Heart left ventricle (tissue), 16 donors: ENCODE data around the gene DCTPP1. TPM values are rescaled to one million over a fixed set of nuclear protein-coding genes. Genes with fewer than 3 reads are reported as not detected.

Source experiments
- ATAC-seq, 4 donors: fragments of 200-7000 bp; cut with Tn5 transposase; one replicate each; pipeline ENCODE4 v1.9.1; 2020 to 2022; ENCODE audit warnings: moderate library complexity in 4 of 4, mild to moderate bottlenecking in 3 of 4, moderate number of reproducible peaks in 1 of 4
- DNase-seq, 5 donors: peaks; one replicate each; pipeline ENCODE4 v3.0.0-alpha.2; 2020
- H3K27ac ChIP-seq, 12 donors: fragments of 200-600 bp; sonication (generic) in 4 of 12; one replicate each; pipeline versions ENCODE4 v1.5.0 to v1.8.0; 2016 to 2022; ENCODE audit warnings: mild to moderate bottlenecking in 2 of 12
- H3K27me3 ChIP-seq, 9 donors: fragments of 200-600 bp; sonication (generic) in 2 of 9; one replicate each; pipeline versions ENCODE4 v1.5.1 to v1.8.0; 2016 to 2022; ENCODE audit warnings: mild to moderate bottlenecking in 3 of 9
- H3K36me3 ChIP-seq, 9 donors: fragments of 200-600 bp; sonication (generic) in 2 of 9; one replicate each; pipeline versions ENCODE4 v1.5.0 to v1.8.0; 2018 to 2022; ENCODE audit warnings: mild to moderate bottlenecking in 2 of 9
- H3K4me1 ChIP-seq, 12 donors: fragments of 200-600 bp; sonication (generic) in 4 of 12; one replicate each; pipeline versions ENCODE4 v1.5.0 to v1.8.0; 2016 to 2022; ENCODE audit warnings: mild to moderate bottlenecking in 3 of 12
- H3K4me3 ChIP-seq, 12 donors: fragments of 200-600 bp; sonication (generic) in 4 of 12; one replicate each; pipeline versions ENCODE4 v1.5.0 to v1.8.0; 2017 to 2022; ENCODE audit warnings: mild to moderate bottlenecking in 9 of 12, moderate library complexity in 4 of 12
- H3K9me3 ChIP-seq, 12 donors: fragments of 200-600 bp; sonication (generic) in 4 of 12; one replicate each; pipeline versions ENCODE4 v1.5.0 to v1.8.0; 2016 to 2022; ENCODE audit warnings: mild to moderate bottlenecking in 1 of 12
- CTCF ChIP-seq, 12 donors: fragments of 200-600 bp; sonication (generic) in 4 of 12; IDR thresholded peaks; one replicate each; pipeline versions ENCODE4 v1.5.0 to v1.8.0; 2018 to 2022; ENCODE audit warnings: antibody characterized with exemption in 12 of 12, mild to moderate bottlenecking in 5 of 12
- POLR2A ChIP-seq, 2 donors: fragments of 450-650 bp; IDR thresholded peaks; one replicate each; pipeline ENCODE4 v1.6.1; 2017; ENCODE audit warnings: antibody characterized with exemption in 2 of 2, mild to moderate bottlenecking in 2 of 2, moderate library complexity in 2 of 2
- WGBS, 4 donors: extraction: QIAGEN DNeasy Blood & Tissue Kit in 2 of 4; methylation state at CpG; one replicate each; pipeline versions ENCODE4 v1.1.5 to v1.1.7; 2013 to 2018; 5-methylcytosine and 5-hydroxymethylcytosine counted together
- intact Hi-C, 10 donors: fragments of 100-400 bp; cut with DNase I; formaldehyde crosslinking; loops; one replicate each; pipeline versions ENCODE4 v1.11.1 to v1.14.2; 2022
- polyA plus RNA-seq, 2 donors: library from polyadenylated mRNA; stranded (reverse); fragments of 200-250 nt; gene quantifications; one replicate each; pipeline ENCODE4 v1.2.3, GENCODE V29; 2013
- total RNA-seq, 9 donors: library from RNA; depleted of rRNA in 2 of 9; stranded (reverse); fragments of >200 nt in 2 of 9; fragmentation: NEBNext Ultra II Directional in 3 of 9; extraction: Animal tissue kit (Norgen Biotek cat#: 25700) in 3 of 9; gene quantifications; one replicate each; pipeline versions ENCODE4 v1.1.0 to v1.2.4, GENCODE V29; 2016 to 2023
- donor health status: ischemic (EF 13 %, LVEDD 7.1; RV severe dilation, severe dysfunction).
- donor health status: healthy with polysubstance abuse.
- donor health status: DM: no; HTN: yes; CAD: no.
- donor health status: DM: no; HTN: no; CAD: no.
- donor health status: ischemic (EF 25% LVEDD 6.9; RV normal size, moderate dysfunction).
- donor health status: ischemic (EF 25% LVEDD 5.7; RV mildly dilated, moderate dysfunction).
- donor health status: healthy.
- donor health status: DM: yes; HTN: yes; CAD: no.
- donor health status: ischemic (EF 35%, LVEDD 5.7; RV mildly dilated, moderate dysfunction).
- donor health status: nonischemic (EF 11% LVEDD 7.7; RV severe dilation, severe dysfunction).
- donor health status: DM: yes; HTN: yes; CAD: no.
- donor health status: PGD.
- donor health status: ischemic (EF 29% LVEDD 5.4; RV normal size, mild dysfunction).
- donor health status: nonischemic (EF 23%, LVEDD 6.1; RV moderate dilation, normal function).

Gene DCTPP1
- total and polyA plus RNA-seq, 11 donors, result 13.8 to 68.7 (median 28.4) TPM

GRCh38 chr16:30438835-30439234 lies 9.0 kb upstream of the DCTPP1 start:
- Histone ChIP-seq H3K4me3 (no peak overlapping the region), H3K4me1 (peaks cover 0 to 15% (median 4%) of the 10 kb centered on the region in 12 donors), H3K27me3 (no peaks in the 10 kb centered on the region), H3K9me3 (no peaks in the 10 kb centered on the region), H3K36me3 (peaks cover 0 to 15% (median 6%) of the 10 kb centered on the region in 9 donors), H3K27ac (no peak overlapping the region)
- DNase-seq, result no peak
- intact Hi-C loops, result loop anchor here in 3 of 10 donors (5.0 to 10.0 kb wide), 2 partner anchors 183 to 186 kb away; no protein-coding TSS in a partner anchor
- TF ChIP-seq CTCF (IDR thresholded peaks at IDR 0.05) (no peak), POLR2A (IDR thresholded peaks at IDR 0.05) (no peak)
- no peak for ATAC-seq
- WGBS, 4 donors, result 91 to 93% (median 92%) methylated on average over 5 of the region's 5 CpGs

DNA sequence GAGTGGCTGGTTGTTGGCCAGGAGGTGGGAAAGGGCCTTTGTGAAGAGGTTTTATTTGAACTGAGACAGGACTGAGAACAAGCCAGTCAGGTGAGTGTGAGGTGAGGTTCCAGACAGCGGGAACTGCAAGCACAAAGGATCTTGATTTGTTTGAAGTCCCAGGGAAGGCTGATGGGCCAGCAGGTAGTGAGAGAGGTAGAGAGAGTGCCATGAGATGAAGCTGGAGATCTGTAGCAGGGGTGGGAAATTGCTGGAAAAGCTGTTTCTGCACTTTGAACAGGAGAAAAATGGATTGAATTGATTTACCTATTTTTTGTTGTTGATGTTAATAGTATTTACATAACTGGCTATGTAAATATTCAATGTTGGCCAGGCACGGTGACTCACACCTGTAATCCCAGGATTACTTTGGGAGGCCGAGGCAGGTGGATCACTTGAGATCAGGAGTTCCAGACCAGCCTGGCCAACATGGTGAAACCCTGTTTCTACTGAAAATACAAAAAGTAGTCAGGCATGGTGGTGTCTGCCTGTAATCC lies 7.7 kb upstream of the DCTPP1 start:
- TF ChIP-seq POLR2A (IDR thresholded peaks at IDR 0.05), result no peak
- TF ChIP-seq CTCF (IDR thresholded peaks at IDR 0.05), result no peak
- no peaks in the 10 kb centered on the region for H3K9me3 ChIP-seq
- no peaks in the 10 kb centered on the region for H3K27me3 ChIP-seq
- H3K4me3 ChIP-seq, result no peak overlapping the region
- H3K27ac ChIP-seq, result no peak overlapping the region
- intact Hi-C loops, result loop anchor here in 3 of 10 donors (5.0 to 10.0 kb wide), 2 partner anchors 185 to 187 kb away; no protein-coding TSS in a partner anchor
- H3K36me3 ChIP-seq, result peaks cover 0 to 3% (median 0%) of the 10 kb centered on the region in 9 donors
- ATAC-seq (no peak), DNase-seq (no peak)
- WGBS, 4 donors, result 77 to 86% (median 81%) methylated on average over 3 of the region's 3 CpGs
- H3K4me1 ChIP-seq, result peaks cover 0 to 6% (median 0%) of the 10 kb centered on the region in 12 donors

DNA sequence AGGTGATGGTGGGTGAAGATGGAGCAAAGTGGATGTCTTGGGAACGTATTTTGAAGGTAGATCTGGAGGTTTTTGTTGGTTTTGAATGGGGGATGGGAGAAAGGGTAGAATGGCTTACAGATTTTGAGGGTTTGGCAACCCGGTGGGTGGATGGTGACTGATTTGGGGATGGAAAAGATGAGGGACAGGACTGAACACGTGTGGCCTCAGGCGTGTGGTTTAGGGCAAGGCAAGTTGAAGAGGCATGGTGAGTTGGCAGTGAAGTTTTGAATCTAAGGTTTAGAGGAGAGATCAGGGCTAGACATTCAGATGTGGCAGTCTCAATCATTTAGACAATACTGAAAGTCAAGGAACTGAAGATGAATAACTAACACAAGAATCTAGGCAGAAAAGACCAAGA lies 5.0 kb upstream of the DCTPP1 start:
- ATAC-seq (no peak), DNase-seq (no peak)
- TF ChIP-seq POLR2A (IDR thresholded peaks at IDR 0.05) (no peak), CTCF (IDR thresholded peaks at IDR 0.05) (no peak)
- no peaks in the 10 kb centered on the region for H3K9me3 ChIP-seq
- WGBS, 4 donors, result 68 to 74% (median 70%) methylated on average over 4 of the region's 4 CpGs
- H3K36me3 ChIP-seq, result no peaks in the 10 kb centered on the region
- H3K27me3 ChIP-seq, result no peaks in the 10 kb centered on the region
- intact Hi-C loops, result loop anchor here in 6 of 10 donors (5.0 to 10.0 kb wide), 4 partner anchors 92 to 197 kb away; partner anchors contain the start of gene ZNF768 (in 1 of the 6)
- H3K4me1 ChIP-seq, result peaks cover 0 to 9% (median 6%) of the 10 kb centered on the region in 12 donors
- H3K27ac ChIP-seq, result no peak overlapping the region
- no peak overlapping the region for H3K4me3 ChIP-seq

- peak overlapping the region; percentile 12 to 88 (median 71) for H3K4me3 ChIP-seq
- TF ChIP-seq POLR2A (IDR thresholded peaks at IDR 0.05), result no peak
- TF ChIP-seq CTCF (IDR thresholded peaks at IDR 0.05), result peak in 7 of 12 donors; percentile 1 to 51 (median 17)
- 49 to 58% (median 54%) methylated on average over 19 of the region's 19 CpGs for WGBS, 4 donors
Measured at GRCh38 chr16:30430428-30430970, 669 bp upstream of the DCTPP1 start.

More at GRCh38 chr16:30430428-30430970, 669 bp upstream of the DCTPP1 start:
- peak overlapping the region in 11 of 12 donors; percentile 24 to 79 (median 69) for H3K27ac ChIP-seq
- H3K9me3 ChIP-seq, result no peaks in the 10 kb centered on the region
- peaks cover 0 to 22% (median 13%) of the 10 kb centered on the region in 12 donors for H3K4me1 ChIP-seq
- H3K36me3 ChIP-seq, result peaks cover 0 to 13% (median 9%) of the 10 kb centered on the region in 9 donors
- intact Hi-C loops, result loop anchor here in 6 of 10 donors (1.0 to 10.0 kb wide), 6 partner anchors 15 to 202 kb away; partner anchors contain the start of genes SEPHS2 (in 2 of the 6), ZNF747 (in 1 of the 6) and ZNF768 (in 1 of the 6)
- ATAC-seq (peak; percentile 9 to 23 (median 18)), DNase-seq (peak in 2 of 5 donors; percentile 23 to 36)
- H3K27me3 ChIP-seq, result no peaks in the 10 kb centered on the region
